NCI-H1694 treated with DMSO at 0.1 percent for 48 hours (cell line): Measurements from ENCODE around the gene TNFRSF1A.
"Not testable (repeated sequence)": the region's sequence is repeated elsewhere in the genome, so short reads cannot be mapped to it uniquely, and the experiment has no call there.

Experiments used
- DNase-seq: peaks from one replicate; lab custom pipeline; 2025; lab: John Stamatoyannopoulos, UW

The TNFRSF1A gene

GRCh38 chr12:6356374-6356820 is 14.5 kb upstream of the TNFRSF1A start:
- no peak for DNase-seq

- DNase-seq = no peak
Observed at GRCh38 chr12:6355491-6356373, 13.9 kb upstream of the TNFRSF1A start.

GRCh38 chr12:6354495-6355393 is 12.9 kb upstream of the TNFRSF1A start:
- DNase-seq = no peak

- no peak for DNase-seq
Observed at GRCh38 chr12:6352193-6353173, 10.6 kb upstream of the TNFRSF1A start.

- no peak for DNase-seq
Observed at GRCh38 chr12:6351622-6352021, 9.7 kb upstream of the TNFRSF1A start.

- no peak for DNase-seq
Observed at GRCh38 chr12:6347367-6348338, 5.8 kb upstream of the TNFRSF1A start.

GRCh38 chr12:6346942-6347341 is 5.1 kb upstream of the TNFRSF1A start:
- DNase-seq = no peak

- no peak for DNase-seq
Observed at GRCh38 chr12:6346235-6346832, 4.5 kb upstream of the TNFRSF1A start.

- DNase-seq = no peak
Observed at GRCh38 chr12:6345319-6346091, 3.6 kb upstream of the TNFRSF1A start.

- DNase-seq = not testable (repeated sequence)
Observed at GRCh38 chr12:6344101-6344660, 2.3 kb upstream of the TNFRSF1A start.

- DNase-seq = no peak
Observed at GRCh38 chr12:6343518-6343917, 1.6 kb upstream of the TNFRSF1A start.

GRCh38 chr12:6342140-6342889 is 439 bp upstream of the TNFRSF1A start:
- no peak for DNase-seq

- DNase-seq = no peak
Observed at GRCh38 chr12:6340745-6341416, 995 bp downstream of the TNFRSF1A start.

GRCh38 chr12:6340032-6340638 is 1.7 kb downstream of the TNFRSF1A start:
- DNase-seq = no peak

- DNase-seq = no peak
Observed at GRCh38 chr12:6338955-6339354, 2.9 kb downstream of the TNFRSF1A start.

- DNase-seq = not testable (repeated sequence)
Observed at GRCh38 chr12:6338536-6338935, 3.3 kb downstream of the TNFRSF1A start.

GRCh38 chr12:6337958-6338433 is 3.9 kb downstream of the TNFRSF1A start:
- no peak for DNase-seq
